Spinal cord (tissue), 10 donors: ENCODE data around the gene AUTS2. TPM values are rescaled to one million over a fixed set of nuclear protein-coding genes. Genes with fewer than 3 reads are reported as not detected.
"Not testable (repeated sequence)": the region's sequence is repeated elsewhere in the genome, so short reads cannot be mapped to it uniquely, and the experiment has no call there.

Experiments used
- DNase-seq, 6 donors: peaks; one replicate each; pipeline versions ENCODE4 v3.0.0 to v3.0.0-alpha.2; 2013 to 2015; ENCODE audit warnings: low spot score in 6 of 6, low read depth in 4 of 6
- H3K27ac ChIP-seq: one replicate; pipeline ENCODE4 v1.5.1; 2013; ENCODE audit warnings: low read depth, low read length, control low read depth
- H3K27me3 ChIP-seq: one replicate; pipeline ENCODE4 v1.6.1; 2013; ENCODE audit warnings: low read length; ENCODE audit not compliant: control insufficient read depth, insufficient read depth
- H3K36me3 ChIP-seq: one replicate; pipeline ENCODE4 v1.6.1; 2013; ENCODE audit warnings: low read length; ENCODE audit not compliant: control insufficient read depth, insufficient read depth
- H3K4me1 ChIP-seq: one replicate; pipeline ENCODE4 v1.6.1; 2013; ENCODE audit warnings: low read length; ENCODE audit not compliant: control insufficient read depth, insufficient read depth
- H3K4me3 ChIP-seq: one replicate; pipeline ENCODE4 v1.5.1; 2013; ENCODE audit warnings: low read depth, low read length, control low read depth
- H3K9me3 ChIP-seq: one replicate; pipeline ENCODE4 v1.6.1; 2013; ENCODE audit warnings: low read length; ENCODE audit not compliant: control insufficient read depth, insufficient read depth
- WGBS: methylation state at CpG from one replicate; pipeline ENCODE4 v1.1.5; 2013; ENCODE audit warnings: missing lambda C conversion rate; ENCODE audit not compliant: insufficient coverage; 5-methylcytosine and 5-hydroxymethylcytosine counted together
- polyA plus RNA-seq, 2 donors: library from polyadenylated mRNA; unstranded; fragments of 120-200 nt; gene quantifications; one replicate each; pipeline ENCODE4 v1.2.1, GENCODE V29; 2013; ENCODE audit not compliant: insufficient read length in 2 of 2
- total RNA-seq, 2 donors: library from RNA; depleted of rRNA in 1 of 2; stranded (reverse); fragments of 120-200 nt in 1 of 2; fragments of >200 nt in 1 of 2; gene quantifications; one replicate each; pipeline versions ENCODE4 v1.2.3 to v1.2.4, GENCODE V29; 2013 to 2014
- donor health status: healthy.

The AUTS2 gene
- total and polyA plus RNA-seq, 4 donors = 56.2 to 214 (median 135) TPM

DNA sequence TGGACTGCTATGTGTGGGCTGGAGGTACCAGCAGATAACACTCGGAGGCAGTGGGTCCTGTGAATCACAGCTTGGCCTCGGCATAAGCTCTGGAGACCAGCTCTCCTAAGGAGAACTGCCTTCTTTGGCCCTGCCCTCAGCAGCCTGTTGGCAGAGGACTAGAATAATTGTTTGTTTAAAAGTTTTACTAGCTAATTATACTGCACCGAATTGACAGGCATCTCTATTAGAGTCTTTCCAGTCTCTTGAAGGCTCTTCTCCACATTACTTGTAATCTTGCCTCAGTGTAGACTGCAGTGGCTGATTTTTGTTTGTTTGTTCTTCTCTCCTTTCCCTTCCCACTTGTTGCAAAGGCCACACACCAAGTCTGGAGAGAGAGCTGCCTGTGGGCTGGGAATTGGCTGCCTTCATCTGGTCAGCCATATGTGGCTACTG is 183.2 kb downstream of the AUTS2 start:
- H3K4me1 ChIP-seq = peaks cover 12% of the 10 kb centered on the region
- DNase-seq = peak in 1 of 6 donors; percentile 32
- H3K9me3 ChIP-seq = no peaks in the 10 kb centered on the region
- H3K4me3 ChIP-seq = no peak overlapping the region
- no peaks in the 10 kb centered on the region for H3K36me3 ChIP-seq
- WGBS = 58% methylated on average over 2 of the region's 3 CpGs
- no peak overlapping the region for H3K27ac ChIP-seq
- H3K27me3 ChIP-seq = no peaks in the 10 kb centered on the region

GRCh38 chr7:69782917-69783684 is 184.8 kb downstream of the AUTS2 start:
- no peaks in the 10 kb centered on the region for H3K36me3 ChIP-seq
- H3K4me1 ChIP-seq = peaks cover 16% of the 10 kb centered on the region
- H3K9me3 ChIP-seq = no peaks in the 10 kb centered on the region
- peak; percentile 59 to 96 (median 76) for DNase-seq
- no peaks in the 10 kb centered on the region for H3K27me3 ChIP-seq
- H3K4me3 ChIP-seq = no peak overlapping the region
- 23% methylated on average over 5 of the region's 7 CpGs for WGBS
- no peak overlapping the region for H3K27ac ChIP-seq

DNA sequence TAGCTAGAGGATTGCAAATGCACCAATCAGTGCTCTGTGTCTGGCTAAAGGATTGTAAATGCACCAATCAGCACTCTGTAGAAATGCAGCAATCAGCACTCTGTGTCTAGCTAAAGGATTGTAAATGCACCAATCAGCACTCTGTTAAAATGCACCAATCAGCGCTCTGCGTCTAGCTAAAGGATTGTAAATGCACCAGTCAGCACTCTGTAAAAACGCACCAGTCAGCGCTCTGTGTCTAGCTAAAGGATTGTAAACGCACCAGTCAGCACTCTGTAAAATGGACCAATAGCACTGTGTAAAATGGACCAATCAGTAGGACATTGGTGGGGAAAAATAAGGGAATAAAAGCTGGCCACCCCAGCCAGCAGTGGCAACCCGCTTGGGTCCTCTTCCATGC is 187.9 kb downstream of the AUTS2 start:
- H3K27ac ChIP-seq, H3K36me3 ChIP-seq, H3K9me3 ChIP-seq, H3K4me3 ChIP-seq, DNase-seq, H3K27me3 ChIP-seq: not testable (repeated sequence)
- 96% methylated on average over 6 of the region's 6 CpGs for WGBS
- H3K4me1 ChIP-seq = peaks cover 15% of the 10 kb centered on the region

GRCh38 chr7:69786730-69787395 is 188.6 kb downstream of the AUTS2 start:
- DNase-seq = no peak
- Histone ChIP-seq H3K4me3 (no peak overlapping the region), H3K27ac (no peak overlapping the region), H3K9me3 (no peaks in the 10 kb centered on the region), H3K36me3 (no peaks in the 10 kb centered on the region), H3K4me1 (peaks cover 10% of the 10 kb centered on the region), H3K27me3 (no peaks in the 10 kb centered on the region)
- WGBS = 90% methylated on average over 2 of the region's 3 CpGs

GRCh38 chr7:69787736-69788431 is 189.6 kb downstream of the AUTS2 start:
- 43% methylated on average over 3 of the region's 5 CpGs for WGBS

DNA sequence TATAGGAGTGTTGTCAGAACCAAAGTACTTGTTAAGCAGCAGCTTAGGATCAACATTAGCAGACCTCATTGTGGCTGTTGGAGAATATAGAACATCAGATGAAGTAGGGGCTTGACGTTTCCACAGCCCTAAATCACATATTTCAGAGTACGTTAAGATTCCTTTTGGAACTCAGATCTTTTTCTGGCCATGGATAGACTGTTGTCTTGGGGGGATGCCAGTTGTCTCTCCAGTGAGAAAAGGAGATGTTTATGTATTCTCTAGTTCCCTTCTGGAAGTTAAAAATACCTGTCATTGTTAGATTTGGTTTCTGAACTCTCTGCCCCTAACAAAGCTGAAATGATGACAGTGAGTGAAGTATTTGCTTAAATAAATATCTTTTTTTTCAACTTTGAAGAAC is 191.3 kb downstream of the AUTS2 start:
- H3K27ac ChIP-seq = no peak overlapping the region
- WGBS = no CpG with 5 or more reads among the region's 2 CpGs
- H3K9me3 ChIP-seq = no peaks in the 10 kb centered on the region
- DNase-seq = peak in 1 of 6 donors; percentile 37
- H3K4me3 ChIP-seq = no peak overlapping the region
- H3K27me3 ChIP-seq = no peaks in the 10 kb centered on the region
- H3K4me1 ChIP-seq = peaks cover 4% of the 10 kb centered on the region
- no peaks in the 10 kb centered on the region for H3K36me3 ChIP-seq

More at GRCh38 chr7:69787736-69788431, 189.6 kb downstream of the AUTS2 start:
- Histone ChIP-seq H3K36me3 (no peaks in the 10 kb centered on the region), H3K9me3 (no peaks in the 10 kb centered on the region), H3K4me3 (no peak overlapping the region), H3K27me3 (no peaks in the 10 kb centered on the region), H3K4me1 (peaks cover 5% of the 10 kb centered on the region), H3K27ac (no peak overlapping the region)
- DNase-seq = peak in 5 of 6 donors; percentile 24 to 84 (median 46)

- Histone ChIP-seq H3K9me3 (no peaks in the 10 kb centered on the region), H3K36me3 (no peaks in the 10 kb centered on the region), H3K4me1 (peaks cover 4% of the 10 kb centered on the region), H3K4me3 (no peak overlapping the region), H3K27me3 (no peaks in the 10 kb centered on the region), H3K27ac (no peak overlapping the region)
- WGBS = 67% methylated on average over 5 of the region's 7 CpGs
- peak in 2 of 6 donors; percentile 32 to 74 for DNase-seq
Measured at GRCh38 chr7:69790977-69791724, 192.9 kb downstream of the AUTS2 start.

DNA sequence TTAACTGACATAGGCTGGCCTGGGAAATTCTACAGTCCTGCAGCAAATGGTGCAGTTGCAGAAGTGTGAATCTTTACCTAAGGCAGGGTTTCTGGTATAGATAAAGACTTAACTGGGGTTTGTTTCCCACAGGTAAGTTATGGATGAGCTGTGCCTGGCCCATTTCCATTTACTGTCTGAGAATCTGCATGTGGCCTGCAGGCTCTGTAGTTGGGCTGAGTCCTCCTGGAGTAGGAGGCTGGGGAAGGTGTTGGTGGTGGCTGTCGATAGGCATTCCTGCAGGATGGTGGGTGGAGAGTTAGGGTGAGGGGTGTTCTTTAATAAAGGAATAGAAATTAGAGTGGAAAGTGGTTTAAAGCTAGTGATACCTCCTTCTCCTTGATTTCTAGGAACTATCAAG is 193.5 kb downstream of the AUTS2 start:
- Histone ChIP-seq H3K27me3 (no peaks in the 10 kb centered on the region), H3K9me3 (no peaks in the 10 kb centered on the region), H3K36me3 (no peaks in the 10 kb centered on the region), H3K4me3 (no peak overlapping the region), H3K4me1 (peaks cover 4% of the 10 kb centered on the region), H3K27ac (no peak overlapping the region)
- WGBS = 86% methylated on average over 1 of the region's 1 CpG
- no peak for DNase-seq

- no peaks in the 10 kb centered on the region for H3K36me3 ChIP-seq
- DNase-seq = no peak
- WGBS = 100% methylated on average over 3 of the region's 5 CpGs
- no peaks in the 10 kb centered on the region for H3K9me3 ChIP-seq
- no peak overlapping the region for H3K4me3 ChIP-seq
- no peaks in the 10 kb centered on the region for H3K27me3 ChIP-seq
- H3K4me1 ChIP-seq = no peaks in the 10 kb centered on the region
- no peak overlapping the region for H3K27ac ChIP-seq
Measured at GRCh38 chr7:69795932-69796331, 197.7 kb downstream of the AUTS2 start.
